NK-92 treated with Interleukin-12 subunit alpha and Interleukin-12 subunit beta, amount 100 ng/mL, for 24 hours (cell line): ENCODE measurements around the gene DIAPH3.

ENCODE experiments used
- DNase-seq: peaks from one replicate; lab custom pipeline; 2025; lab: John Stamatoyannopoulos, UW

DIAPH3 gene

GRCh38 chr13:59863621-59864020 lies 300.1 kb downstream of the DIAPH3 start:
- DNase-seq: no peak

DNA sequence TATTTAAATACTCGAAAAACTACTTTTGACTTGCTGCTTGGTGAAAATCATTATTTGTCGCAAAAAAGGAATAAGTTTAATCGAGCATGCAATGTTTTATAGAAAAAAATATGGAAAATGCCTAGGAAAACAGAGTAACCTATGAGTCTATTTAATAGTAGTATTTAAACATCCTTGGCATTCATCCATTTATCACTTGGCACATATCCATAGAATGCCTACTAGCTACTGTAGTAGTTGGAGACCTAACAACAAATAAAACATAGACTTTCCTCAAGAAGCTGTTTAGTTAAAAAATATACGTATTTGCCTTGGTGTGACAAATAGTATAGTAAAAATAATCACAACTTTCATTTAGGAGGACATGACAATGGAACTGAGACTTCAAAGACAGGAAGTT lies 302.1 kb downstream of the DIAPH3 start:
- no peak for DNase-seq

DNA sequence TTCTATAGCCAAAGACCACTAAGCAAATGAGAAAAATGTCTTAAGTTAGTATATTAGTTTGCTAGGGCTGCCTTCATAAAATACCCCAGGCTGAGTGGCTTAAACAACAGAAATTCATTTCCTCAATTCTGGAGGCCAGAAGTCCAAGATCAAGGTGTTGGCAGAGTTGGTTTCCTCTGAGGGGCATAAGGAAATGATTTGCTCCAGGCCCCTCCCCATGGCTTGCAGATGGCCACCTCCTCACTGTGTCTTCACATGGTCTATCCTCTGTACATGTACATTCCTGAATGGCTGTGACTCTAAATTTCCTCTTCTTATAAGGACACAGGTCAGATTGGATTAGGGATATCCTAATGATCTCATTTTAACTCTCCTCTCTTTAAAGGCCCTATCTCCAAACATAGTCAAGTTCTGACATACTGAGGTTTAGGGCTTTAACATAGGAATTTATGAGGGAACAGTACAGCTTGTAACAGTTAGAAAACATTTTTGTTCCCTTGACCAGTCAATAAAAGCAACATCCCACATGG lies 307.4 kb downstream of the DIAPH3 start:
- no peak for DNase-seq

- DNase-seq: no peak
These were observed 316.7 kb downstream of the DIAPH3 start for GRCh38 chr13:59846845-59847620.

DNA sequence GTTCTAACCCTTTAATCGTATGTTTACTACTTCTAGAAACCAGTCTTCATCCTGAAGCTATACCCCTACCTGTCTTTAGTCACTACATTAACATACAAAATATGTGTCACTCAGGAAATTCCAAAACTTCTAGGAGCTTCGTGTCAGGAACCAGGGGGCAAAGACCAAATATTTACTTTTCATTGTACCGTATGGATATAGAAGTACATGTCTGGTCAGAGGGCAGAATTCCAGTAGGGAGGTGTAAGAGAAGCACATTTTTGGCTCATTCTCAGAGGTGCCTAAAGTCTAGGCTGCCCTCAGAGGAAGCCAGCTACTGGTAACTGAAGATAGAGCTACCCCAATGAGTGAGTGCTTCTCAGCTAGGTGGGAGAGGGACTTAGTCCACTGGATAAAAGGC lies 320.7 kb downstream of the DIAPH3 start:
- DNase-seq: no peak

DNA sequence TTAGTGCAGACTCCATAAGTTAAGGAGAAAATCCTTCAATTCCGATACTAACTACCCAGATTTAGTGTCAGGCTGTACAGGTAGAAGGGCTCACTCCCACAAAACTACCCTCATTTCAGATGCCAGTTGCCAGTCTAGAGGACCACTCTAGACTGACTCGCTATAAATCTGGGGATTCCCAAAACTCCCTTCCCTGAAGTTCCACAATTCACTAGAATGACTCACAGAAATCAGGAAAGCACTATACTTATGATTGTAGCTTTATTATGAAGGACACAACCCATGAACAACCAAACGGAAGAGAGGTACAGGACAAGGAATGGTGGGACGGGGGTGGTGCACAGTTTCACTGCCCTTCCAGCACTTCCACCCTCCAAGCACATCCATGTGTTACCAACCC lies 321.2 kb downstream of the DIAPH3 start:
- DNase-seq: no peak

DNA sequence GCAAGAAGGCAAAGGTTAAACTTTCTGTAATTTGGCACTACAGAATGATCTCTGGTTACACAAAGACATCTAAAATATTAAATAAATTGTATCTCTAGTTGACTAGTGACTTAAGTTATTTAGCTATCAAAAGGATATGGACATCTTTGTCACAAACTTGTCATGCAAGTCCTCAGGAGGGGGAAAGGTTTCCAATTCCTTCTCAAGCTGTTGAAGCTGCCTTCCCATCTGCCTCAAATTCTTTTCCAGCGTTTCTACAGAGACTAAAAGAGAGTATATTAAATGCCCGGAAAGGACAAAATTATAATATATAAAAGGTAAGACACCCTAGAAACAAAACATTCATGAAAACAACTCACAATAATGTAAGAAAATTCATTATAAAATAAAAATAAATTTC lies 324.5 kb downstream of the DIAPH3 start:
- no peak for DNase-seq

DNA sequence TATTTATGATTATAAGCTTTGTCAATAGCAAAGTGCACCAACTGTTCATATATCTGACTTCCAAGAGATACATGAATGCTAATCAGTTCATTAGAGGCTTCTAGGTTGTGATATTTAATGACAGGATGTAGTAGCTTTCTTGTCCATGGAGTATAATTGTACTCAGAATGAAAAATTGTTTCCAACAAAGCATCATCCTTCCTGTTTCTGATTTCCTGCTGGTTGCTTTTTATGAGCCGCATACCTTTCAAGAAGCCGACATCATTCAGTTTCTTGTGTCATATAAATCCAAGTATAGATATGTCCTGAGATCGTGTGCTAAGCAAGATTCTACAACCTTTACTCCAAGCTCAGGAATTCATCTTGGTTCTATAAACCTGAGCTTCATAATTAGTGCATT lies 326.6 kb downstream of the DIAPH3 start:
- no peak for DNase-seq

- no peak for DNase-seq
These were observed 328.2 kb downstream of the DIAPH3 start for GRCh38 chr13:59835569-59835968.

- no peak for DNase-seq
These were observed 328.9 kb downstream of the DIAPH3 start for GRCh38 chr13:59834801-59835200.

GRCh38 chr13:59829690-59830089 lies 334.0 kb downstream of the DIAPH3 start:
- no peak for DNase-seq

DNA sequence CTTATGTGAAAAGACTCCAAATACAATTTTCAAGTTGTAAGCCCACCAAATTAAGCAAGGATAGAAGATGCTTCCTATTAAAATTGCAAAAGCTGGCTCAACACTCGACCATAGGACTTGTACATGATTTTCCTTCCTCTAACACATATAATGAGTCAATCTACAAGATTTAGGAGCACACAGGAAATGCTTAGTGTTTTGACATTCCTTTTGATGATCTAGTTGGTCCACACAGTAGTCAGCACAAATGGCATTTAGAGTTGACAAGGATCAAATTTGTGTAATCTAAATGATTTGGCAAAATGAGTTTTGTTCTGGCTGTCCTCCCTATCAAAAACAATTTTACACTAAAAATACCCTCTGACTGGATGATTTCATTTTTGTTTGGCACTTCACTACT lies 340.2 kb downstream of the DIAPH3 start:
- no peak for DNase-seq

DNA sequence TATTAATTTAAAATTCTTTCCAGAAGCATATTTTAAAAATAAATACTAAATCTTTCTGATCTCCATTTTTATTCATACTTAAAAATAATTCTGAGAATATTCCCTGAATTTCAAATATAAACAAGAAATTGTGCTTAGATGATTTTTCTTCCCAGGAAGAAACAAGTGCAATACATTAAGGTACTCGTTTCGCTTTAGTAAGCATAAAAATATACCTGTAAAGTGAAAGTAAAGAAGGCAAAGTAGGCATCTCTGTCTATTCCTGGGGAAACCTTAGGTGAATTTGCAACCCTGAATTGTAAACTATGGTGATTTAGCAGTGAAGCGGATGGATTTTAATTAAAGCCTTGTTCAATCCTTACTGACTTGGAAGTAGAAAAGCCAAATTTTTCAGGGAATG lies 354.2 kb downstream of the DIAPH3 start:
- no peak for DNase-seq

- no peak for DNase-seq
These were observed 356.9 kb downstream of the DIAPH3 start for GRCh38 chr13:59806801-59807200.

GRCh38 chr13:59801107-59801880 lies 362.4 kb downstream of the DIAPH3 start:
- no peak for DNase-seq

DNA sequence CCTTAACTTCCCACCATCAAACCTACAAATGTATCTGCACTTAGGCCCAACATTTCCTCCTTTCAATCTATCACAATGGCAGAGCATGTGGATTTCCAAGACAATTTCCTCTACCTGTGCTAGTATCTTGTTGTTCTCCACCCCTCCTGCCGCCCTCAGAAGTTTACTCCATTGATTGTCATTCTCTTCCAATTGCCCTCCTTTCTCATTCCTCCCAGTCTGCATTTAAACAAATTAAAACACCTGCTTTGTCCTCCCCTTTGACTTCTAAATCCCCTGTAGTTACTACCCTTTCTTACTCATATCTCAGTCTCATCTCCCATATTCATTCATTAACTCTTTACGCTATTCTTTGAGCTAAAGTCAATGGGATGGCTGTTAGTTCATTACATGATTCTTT lies 370.6 kb downstream of the DIAPH3 start:
- DNase-seq: no peak

GRCh38 chr13:59790626-59791025 lies 373.1 kb downstream of the DIAPH3 start:
- no peak for DNase-seq

DNA sequence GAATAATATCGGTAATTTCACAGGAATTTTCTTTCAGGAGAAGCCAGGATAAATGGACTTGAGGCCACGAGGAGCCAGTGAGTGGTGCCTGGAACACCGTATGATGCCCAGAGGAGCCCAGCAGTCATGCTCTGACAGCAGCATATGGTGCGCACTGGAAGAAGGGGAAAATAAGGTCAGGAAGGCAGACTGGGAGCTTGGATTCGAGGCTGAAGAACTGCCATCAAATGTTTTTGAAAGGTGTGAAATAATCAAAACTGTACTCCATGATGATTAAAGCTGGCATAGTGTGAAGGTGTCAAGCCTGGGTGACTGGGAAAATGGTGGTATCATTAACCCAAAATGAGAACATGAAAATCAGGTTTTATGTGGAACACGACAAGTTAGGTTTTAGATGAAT lies 374.2 kb downstream of the DIAPH3 start:
- DNase-seq: no peak

DNA sequence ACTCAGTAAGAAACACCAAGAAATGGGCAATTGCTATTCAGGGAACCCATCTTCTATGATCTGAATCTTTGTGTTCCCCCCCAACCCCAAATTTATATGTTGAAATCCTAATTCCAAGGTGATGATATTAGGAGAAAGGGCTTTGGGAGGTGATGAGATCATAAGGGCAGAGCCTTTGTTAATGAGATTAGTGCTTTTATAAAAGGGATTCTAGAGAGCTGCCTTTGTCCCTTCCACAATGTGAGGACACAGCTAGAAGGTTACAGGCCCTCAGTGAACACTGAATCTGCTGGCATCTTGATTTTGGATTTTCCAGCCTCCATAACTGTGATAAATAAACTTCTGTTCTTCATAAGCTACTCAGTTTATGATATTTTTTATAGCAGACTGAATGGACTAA lies 376.0 kb downstream of the DIAPH3 start:
- DNase-seq: no peak

DNA sequence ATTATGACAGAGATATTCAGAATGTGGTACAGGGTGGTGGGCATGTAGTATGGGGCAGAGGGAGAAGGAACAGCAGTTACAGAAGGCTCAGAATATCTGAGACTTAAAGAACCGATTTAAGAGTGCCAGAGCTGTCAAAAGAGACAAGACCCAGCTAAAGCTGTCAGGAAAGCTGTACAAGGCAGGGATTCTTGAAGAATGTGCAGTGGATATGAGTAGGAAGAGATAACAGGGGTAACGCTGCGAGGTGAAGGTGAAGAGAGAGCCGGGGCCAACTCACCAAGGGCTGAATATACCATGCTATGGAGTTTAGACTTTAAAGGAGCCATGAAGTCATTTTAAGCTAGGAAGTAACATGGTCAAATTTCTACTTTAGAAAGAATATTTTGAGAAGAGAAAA lies 381.0 kb downstream of the DIAPH3 start:
- no peak for DNase-seq

DNA sequence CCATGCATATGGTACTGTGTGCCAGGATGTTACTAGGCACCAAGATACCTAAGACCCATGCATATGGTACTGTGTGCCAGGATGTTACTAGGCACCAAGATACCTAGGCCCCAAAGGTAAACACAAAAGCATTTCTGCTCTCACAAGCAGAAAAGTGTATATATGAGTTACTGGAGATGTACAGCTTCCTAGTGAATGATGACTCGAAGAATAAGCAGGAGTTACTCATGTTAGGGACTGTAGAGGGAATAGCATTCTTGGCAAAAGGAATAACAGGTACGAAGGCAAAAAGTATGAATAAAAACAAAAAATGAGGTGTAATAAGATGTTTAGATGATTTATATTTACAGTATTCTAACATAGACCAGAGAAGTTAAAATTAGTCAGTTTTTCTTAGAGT lies 383.7 kb downstream of the DIAPH3 start:
- DNase-seq: no peak

- no peak for DNase-seq
These were observed 386.6 kb downstream of the DIAPH3 start for GRCh38 chr13:59776924-59777690.
